ENCODE results near the gene COL11A1. TPM values are rescaled to one million over a fixed set of nuclear protein-coding genes. Genes with fewer than 3 reads are reported as not detected.

The COL11A1 gene
- total RNA-seq, 4 donors from 2014 or later: 0.26 to 0.53 TPM; not detected in 2

DNA sequence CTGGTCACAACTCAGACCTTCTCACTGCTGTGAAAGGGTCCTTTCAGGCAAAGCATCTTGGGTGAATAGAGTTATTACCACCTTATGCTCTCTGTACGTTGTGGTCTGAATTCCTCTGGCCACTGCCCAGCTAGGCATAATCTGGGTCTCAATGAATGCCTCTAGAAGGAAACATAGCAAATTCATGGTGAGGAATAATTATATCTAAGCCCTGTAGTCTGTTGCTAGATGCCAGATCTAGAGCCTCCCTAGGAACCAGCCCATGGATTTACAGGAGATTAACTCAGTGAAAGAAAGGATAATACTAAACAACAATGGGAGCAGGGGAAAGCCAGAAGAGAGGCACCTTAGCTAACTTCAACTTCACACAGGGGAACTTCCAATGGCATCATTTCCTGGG lies 2.4 kb upstream of the COL11A1 start:
- no peak overlapping the region for H3K4me3 ChIP-seq
- DNase-seq (no peak), ATAC-seq (no peak)
- no peaks in the 10 kb centered on the region for H3K9me3 ChIP-seq
- no peak overlapping the region for H3K27ac ChIP-seq
- H3K36me3 ChIP-seq: no peaks in the 10 kb centered on the region
- intact Hi-C loops (cut with DNase I; ENCODE audit: low total_unique reads) (no loop called here), in situ Hi-C loops (cut with MboI; ENCODE audit: low sequenced_read_pairs in 4 of 4) (loop anchor here in 3 of 4 donors (10.0 to 25.0 kb wide), 3 partner anchors 352 to 404 kb away; no protein-coding TSS in a partner anchor)
- no peak for TF ChIP-seq POLR2A (IDR thresholded peaks at IDR 0.05)
- TF ChIP-seq, protein P1, sequence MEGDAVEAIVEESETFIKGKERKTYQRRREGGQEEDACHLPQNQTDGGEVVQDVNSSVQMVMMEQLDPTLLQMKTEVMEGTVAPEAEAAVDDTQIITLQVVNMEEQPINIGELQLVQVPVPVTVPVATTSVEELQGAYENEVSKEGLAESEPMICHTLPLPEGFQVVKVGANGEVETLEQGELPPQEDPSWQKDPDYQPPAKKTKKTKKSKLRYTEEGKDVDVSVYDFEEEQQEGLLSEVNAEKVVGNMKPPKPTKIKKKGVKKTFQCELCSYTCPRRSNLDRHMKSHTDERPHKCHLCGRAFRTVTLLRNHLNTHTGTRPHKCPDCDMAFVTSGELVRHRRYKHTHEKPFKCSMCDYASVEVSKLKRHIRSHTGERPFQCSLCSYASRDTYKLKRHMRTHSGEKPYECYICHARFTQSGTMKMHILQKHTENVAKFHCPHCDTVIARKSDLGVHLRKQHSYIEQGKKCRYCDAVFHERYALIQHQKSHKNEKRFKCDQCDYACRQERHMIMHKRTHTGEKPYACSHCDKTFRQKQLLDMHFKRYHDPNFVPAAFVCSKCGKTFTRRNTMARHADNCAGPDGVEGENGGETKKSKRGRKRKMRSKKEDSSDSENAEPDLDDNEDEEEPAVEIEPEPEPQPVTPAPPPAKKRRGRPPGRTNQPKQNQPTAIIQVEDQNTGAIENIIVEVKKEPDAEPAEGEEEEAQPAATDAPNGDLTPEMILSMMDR (IDR thresholded peaks at IDR 0.05 in 4 of 5, conservative IDR thresholded peaks at IDR 0.05 in 1 of 5): no peak
- peaks cover 7 to 8% (median 8%) of the 10 kb centered on the region in 3 donors for H3K27me3 ChIP-seq
- peaks cover 0 to 26% of the 10 kb centered on the region in 2 donors for H3K4me1 ChIP-seq

DNA sequence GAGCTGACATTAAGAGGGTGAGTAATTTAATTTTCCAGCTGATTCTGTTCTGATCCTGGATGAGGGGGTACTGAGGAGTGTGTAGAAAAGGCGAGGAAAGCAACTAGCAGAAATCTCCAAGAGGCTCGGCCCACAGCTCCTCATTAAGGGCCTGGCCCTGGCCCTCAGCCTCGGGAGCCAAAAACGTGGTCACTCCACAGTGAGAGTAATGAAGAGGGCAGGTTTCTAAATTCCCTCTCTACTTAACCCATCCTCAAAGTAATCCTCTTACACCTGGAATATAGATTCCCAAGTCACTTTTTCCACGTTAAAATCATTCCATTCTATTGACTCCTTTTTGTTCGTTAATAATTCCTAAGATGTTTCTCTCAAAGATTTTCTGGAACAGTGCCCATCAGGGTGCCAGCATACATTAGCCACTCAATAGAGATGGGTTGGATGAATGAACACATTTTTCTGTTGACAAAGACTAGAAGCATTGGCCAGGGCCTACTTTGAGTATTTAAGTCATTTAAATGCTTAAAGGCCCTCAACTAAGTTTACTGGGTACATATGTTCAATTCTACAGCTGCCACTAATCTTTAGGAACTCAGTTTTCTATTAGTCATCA lies 1.1 kb upstream of the COL11A1 start:
- H3K27me3 ChIP-seq: peaks cover 7 to 8% (median 8%) of the 10 kb centered on the region in 3 donors
- in situ Hi-C loops (cut with MboI; ENCODE audit: low sequenced_read_pairs in 4 of 4): loop anchor here in 2 of 4 donors (25.0 kb wide), 2 partner anchors 353 to 403 kb away; no protein-coding TSS in a partner anchor
- no peaks in the 10 kb centered on the region for H3K9me3 ChIP-seq
- intact Hi-C loops (cut with DNase I; ENCODE audit: low total_unique reads): loop anchor here (5.0 kb wide), 1 partner anchor 353 kb away; no protein-coding TSS in a partner anchor
- no peak for TF ChIP-seq POLR2A (IDR thresholded peaks at IDR 0.05)
- TF ChIP-seq, protein P1 (IDR thresholded peaks at IDR 0.05 in 4 of 5, conservative IDR thresholded peaks at IDR 0.05 in 1 of 5): no peak
- H3K36me3 ChIP-seq: no peaks in the 10 kb centered on the region
- DNase-seq: no peak
- ATAC-seq: no peak
- no peak overlapping the region for H3K27ac ChIP-seq
- peaks cover 0 to 26% of the 10 kb centered on the region in 2 donors for H3K4me1 ChIP-seq
- no peak overlapping the region for H3K4me3 ChIP-seq

DNA sequence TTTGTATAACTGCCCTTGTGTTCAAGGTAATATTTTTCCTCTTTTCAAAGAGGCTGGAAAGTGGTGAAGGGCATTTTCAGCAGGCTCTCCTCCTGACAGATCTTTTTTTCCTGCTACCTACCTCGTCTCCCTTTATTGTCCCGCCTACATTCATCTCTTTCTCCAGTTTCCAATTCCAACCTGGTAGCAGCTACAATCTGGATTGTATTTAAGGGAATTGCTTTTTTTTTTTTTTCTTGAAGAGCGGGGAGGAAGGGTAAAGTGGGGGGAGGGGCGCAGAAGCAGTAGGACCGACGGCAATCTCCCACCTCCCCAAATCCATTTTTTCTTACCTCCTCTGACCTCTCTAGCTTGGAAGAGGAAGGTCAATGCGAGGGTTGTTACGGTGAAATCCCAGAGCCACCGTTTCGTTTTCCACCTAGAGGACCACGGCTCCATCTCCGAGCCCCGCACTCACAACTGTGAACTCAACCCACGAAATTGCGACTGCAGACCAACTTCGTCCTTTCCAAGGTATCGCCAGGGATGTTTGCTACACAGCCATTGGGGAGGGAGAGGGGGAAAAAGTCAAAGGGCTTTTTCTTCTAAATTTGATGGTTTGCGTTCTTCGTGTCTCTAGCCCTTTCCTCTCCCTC lies 464 bp downstream of the COL11A1 start:
- intact Hi-C loops (cut with DNase I; ENCODE audit: low total_unique reads): loop anchor here (2.0 to 5.0 kb wide), 2 partner anchors 354 to 407 kb away; no protein-coding TSS in a partner anchor
- H3K9me3 ChIP-seq: no peaks in the 10 kb centered on the region
- ATAC-seq (no peak), DNase-seq (no peak)
- H3K4me1 ChIP-seq: peaks cover 0 to 26% of the 10 kb centered on the region in 2 donors
- in situ Hi-C loops (cut with MboI; ENCODE audit: low sequenced_read_pairs in 4 of 4): loop anchor here in 2 of 4 donors (25.0 kb wide), 2 partner anchors 354 to 404 kb away; no protein-coding TSS in a partner anchor
- TF ChIP-seq, protein P1 (IDR thresholded peaks at IDR 0.05 in 4 of 5, conservative IDR thresholded peaks at IDR 0.05 in 1 of 5): no peak
- TF ChIP-seq POLR2A (IDR thresholded peaks at IDR 0.05): no peak
- H3K27ac ChIP-seq: no peak overlapping the region
- H3K4me3 ChIP-seq: peak overlapping the region; percentile 41 to 68 (median 50)
- no peaks in the 10 kb centered on the region for H3K36me3 ChIP-seq
- peaks cover 7 to 8% (median 8%) of the 10 kb centered on the region in 3 donors for H3K27me3 ChIP-seq

DNA sequence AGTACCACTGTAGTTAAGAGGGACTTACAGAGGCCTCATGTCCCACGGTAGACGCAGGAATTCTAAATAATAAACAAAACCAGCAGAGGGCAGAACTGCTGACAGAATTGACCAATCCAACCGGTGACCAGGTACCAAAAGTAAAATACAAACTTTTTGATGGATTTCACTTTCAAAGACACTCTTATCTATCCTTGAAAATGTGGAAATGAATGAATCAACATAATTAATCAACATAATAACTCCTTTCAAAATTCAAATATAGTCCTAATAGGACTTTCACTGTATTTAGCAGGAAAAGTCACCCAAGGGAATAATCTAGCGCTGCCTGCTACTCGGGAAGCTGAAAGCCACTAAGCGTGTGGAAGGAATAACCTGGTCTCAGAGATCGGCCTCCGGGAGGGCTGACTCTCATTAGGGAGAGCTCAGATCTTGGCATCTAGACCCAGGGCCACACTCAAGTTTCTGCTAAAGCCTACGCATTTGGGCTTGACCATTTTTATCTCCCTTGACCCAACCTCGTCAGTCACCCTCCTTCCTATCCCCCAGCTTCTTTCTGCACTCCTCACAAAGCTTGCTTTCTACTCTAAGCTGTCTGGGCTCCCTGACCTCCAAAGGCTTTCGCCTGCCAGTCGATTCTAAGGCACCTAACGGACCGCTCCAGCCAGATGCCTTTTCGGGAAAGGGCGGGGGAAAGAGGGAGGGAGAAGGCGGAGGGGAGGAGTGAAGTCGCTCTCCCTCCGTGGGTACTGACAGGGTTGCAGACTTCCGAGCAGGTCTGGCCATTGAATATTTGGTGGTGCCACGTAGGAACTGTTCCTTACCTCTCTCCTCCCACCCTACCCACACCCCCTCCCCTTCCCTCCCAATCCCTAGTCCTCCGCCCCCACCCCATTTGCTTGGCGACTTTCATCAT lies 1.6 kb downstream of the COL11A1 start:
- ATAC-seq (peak; percentile 60 to 69), DNase-seq (no peak)
- Histone ChIP-seq H3K36me3 (no peaks in the 10 kb centered on the region), H3K27me3 (peaks cover 7 to 8% (median 8%) of the 10 kb centered on the region in 3 donors), H3K9me3 (no peaks in the 10 kb centered on the region), H3K27ac (no peak overlapping the region), H3K4me3 (peak overlapping the region; percentile 50 to 68 (median 54)), H3K4me1 (peaks cover 0 to 26% of the 10 kb centered on the region in 2 donors)
- TF ChIP-seq, protein P1 (IDR thresholded peaks at IDR 0.05 in 4 of 5, conservative IDR thresholded peaks at IDR 0.05 in 1 of 5): peak in 4 of 5 experiments; percentile 15 to 48 (median 41)
- no peak for TF ChIP-seq POLR2A (IDR thresholded peaks at IDR 0.05)
- in situ Hi-C loops (cut with MboI; ENCODE audit: low sequenced_read_pairs in 4 of 4): loop anchor here in 2 of 4 donors (25.0 kb wide), 2 partner anchors 356 to 406 kb away; no protein-coding TSS in a partner anchor
- intact Hi-C loops (cut with DNase I; ENCODE audit: low total_unique reads): loop anchor here (2.0 to 5.0 kb wide), 2 partner anchors 356 to 408 kb away; no protein-coding TSS in a partner anchor

All from gastrocnemius medialis (tissue), 4 donors.